GM12875 (cell line): ENCODE results near the gene ATP12A.

ENCODE experiments used
- H3K4me3 ChIP-seq: one replicate; pipeline ENCODE4 v1.5.1; 2011; ENCODE audit warnings: low read depth, low read length, control low read depth
- CTCF ChIP-seq: IDR thresholded peaks from 2 replicates; pipeline ENCODE4 v1.5.1; 2011; ENCODE audit warnings: low read depth, mild to moderate bottlenecking, control low read depth, inconsistent platforms, low read length, moderate library complexity, borderline replicate concordance; ENCODE audit not compliant: insufficient read depth

The ATP12A gene

GRCh38 chr13:24679686-24680085 lies 522 bp upstream of the ATP12A start:
- no peak for TF ChIP-seq CTCF
- no peak overlapping the region for H3K4me3 ChIP-seq

- no peak overlapping the region for H3K4me3 ChIP-seq
- TF ChIP-seq CTCF: no peak
Observed at GRCh38 chr13:24680921-24681604, 855 bp downstream of the ATP12A start.

GRCh38 chr13:24681930-24682329 lies 1.7 kb downstream of the ATP12A start:
- no peak for TF ChIP-seq CTCF
- H3K4me3 ChIP-seq: no peak overlapping the region

GRCh38 chr13:24682353-24682752 lies 2.1 kb downstream of the ATP12A start:
- H3K4me3 ChIP-seq: no peak overlapping the region
- TF ChIP-seq CTCF: no peak

- no peak overlapping the region for H3K4me3 ChIP-seq
- no peak for TF ChIP-seq CTCF
Observed at GRCh38 chr13:24683351-24683750, 3.1 kb downstream of the ATP12A start.

- TF ChIP-seq CTCF: peak; percentile 94
- H3K4me3 ChIP-seq: no peak overlapping the region
Observed at GRCh38 chr13:24683838-24684599, 3.8 kb downstream of the ATP12A start.

GRCh38 chr13:24684600-24684998 lies 4.4 kb downstream of the ATP12A start:
- H3K4me3 ChIP-seq: no peak overlapping the region
- TF ChIP-seq CTCF: no peak
